ENCODE data around the gene PLAU. TPM values are rescaled to one million over a fixed set of nuclear protein-coding genes. Genes with fewer than 3 reads are reported as not detected.

The PLAU gene
- polyA plus RNA-seq, 2 of the 4 experiments (the other 2 are of a cell fraction), result 75.8 to 82.6 TPM

DNA sequence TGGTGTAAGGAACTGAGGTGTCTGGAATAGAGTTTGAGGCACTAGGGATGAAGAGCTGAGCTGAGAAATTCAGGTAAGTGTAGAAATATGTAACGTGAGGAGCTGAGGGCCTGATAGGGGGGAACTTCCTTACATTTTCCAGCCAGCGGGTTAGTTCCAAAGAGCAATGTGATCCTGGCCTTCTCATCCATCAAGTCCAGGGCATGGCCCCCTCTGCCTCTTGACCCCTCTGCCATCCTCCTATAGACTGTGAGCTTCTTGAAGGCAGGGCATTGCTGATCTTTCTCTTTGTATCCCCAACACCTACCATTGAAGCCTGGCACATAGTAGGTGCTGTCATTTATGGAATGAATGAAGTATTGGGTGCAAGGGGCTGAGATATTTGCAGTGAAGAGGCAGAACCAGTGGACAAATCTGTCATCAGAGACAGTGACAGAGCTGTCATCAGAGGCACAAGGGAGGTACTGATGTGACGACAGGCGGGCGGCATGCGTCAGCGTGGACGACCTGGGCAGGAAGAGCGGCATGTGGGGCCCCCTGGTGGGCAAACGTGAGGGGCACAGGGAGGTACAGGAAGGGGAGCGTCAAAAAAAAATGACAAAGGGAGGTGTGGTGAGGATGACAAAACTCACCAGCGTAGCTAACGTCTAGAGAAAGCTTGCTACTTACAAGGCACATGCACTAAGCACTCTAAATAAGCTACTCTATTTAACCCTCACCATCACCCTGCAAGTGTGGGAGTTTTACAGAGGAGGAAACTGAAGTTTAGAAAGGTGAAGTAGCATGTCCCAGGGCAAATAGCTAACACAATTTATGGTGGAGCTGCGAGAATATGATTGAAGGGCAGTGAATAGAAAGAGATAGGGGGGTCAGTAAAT lies 31.4 kb upstream of the PLAU start (continued):
- TF ChIP-seq CTCF (IDR thresholded peaks at IDR 0.05) (peak; percentile 88), HMGXB4 (CRISPR knock-in tag; IDR thresholded peaks at IDR 0.05; ENCODE audit: borderline replicate concordance) (no peak), RARB (CRISPR knock-in tag; IDR thresholded peaks at IDR 0.05) (no peak), MYC (IDR thresholded peaks at IDR 0.05; ENCODE audit: borderline replicate concordance, low read length) (0 out of 2 replicates have a peak, but pooled peaks have one; percentile 68), EHMT2 (IDR thresholded peaks at IDR 0.05; ENCODE audit: low read depth) (no peak), CBX2 (IDR thresholded peaks at IDR 0.05; ENCODE audit: borderline replicate concordance, low read depth) (no peak)
- TF ChIP-seq, protein P1, sequence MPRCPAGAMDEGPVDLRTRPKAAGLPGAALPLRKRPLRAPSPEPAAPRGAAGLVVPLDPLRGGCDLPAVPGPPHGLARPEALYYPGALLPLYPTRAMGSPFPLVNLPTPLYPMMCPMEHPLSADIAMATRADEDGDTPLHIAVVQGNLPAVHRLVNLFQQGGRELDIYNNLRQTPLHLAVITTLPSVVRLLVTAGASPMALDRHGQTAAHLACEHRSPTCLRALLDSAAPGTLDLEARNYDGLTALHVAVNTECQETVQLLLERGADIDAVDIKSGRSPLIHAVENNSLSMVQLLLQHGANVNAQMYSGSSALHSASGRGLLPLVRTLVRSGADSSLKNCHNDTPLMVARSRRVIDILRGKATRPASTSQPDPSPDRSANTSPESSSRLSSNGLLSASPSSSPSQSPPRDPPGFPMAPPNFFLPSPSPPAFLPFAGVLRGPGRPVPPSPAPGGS (IDR thresholded peaks at IDR 0.05), result no peak

DNA sequence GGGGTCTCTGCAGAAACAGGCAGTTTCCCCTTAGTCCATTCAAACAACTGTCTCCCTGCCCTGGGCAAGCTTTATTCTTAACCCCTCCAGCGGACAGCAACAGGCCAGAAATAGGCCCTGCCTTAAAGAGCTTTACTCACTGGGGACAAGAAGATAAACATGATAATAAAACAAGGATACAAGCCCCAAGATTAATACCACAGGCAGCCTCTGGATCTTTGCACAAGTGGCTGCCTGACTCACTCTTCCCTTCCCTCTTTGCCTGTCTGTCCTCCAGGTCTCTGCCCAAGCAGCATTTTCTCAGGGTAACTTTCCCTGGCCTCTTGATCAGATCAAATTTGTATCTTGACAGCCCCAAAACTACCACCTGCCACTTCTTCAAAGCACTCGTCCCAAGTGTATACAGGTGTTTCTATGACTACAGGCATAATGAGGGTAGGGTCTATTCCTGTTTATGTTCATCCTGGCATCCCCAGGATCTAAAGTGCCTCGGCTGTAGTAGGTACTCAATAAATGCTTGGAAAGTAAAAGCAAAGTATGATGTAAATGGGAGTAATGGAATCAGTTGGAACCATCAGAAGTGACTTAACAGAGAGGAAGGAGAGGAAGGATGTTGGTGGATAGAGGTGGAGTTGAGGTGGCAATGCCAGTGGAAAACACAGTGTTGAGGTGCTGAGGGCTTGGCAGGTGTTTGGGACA lies 29.6 kb upstream of the PLAU start:
- H3K9me3 ChIP-seq, result no peaks in the 10 kb centered on the region
- FAIRE-seq (no peak), DNase-seq (ENCODE audit: low read depth in 1 of 2, low spot score in 1 of 2) (no peak), ATAC-seq (no peak)
- H3K4me3 ChIP-seq, result no peak overlapping the region
- TF ChIP-seq HOXB13 (CRISPR knock-in tag; IDR thresholded peaks at IDR 0.05; ENCODE audit: low read depth) (no peak), NFE2L2 (conservative IDR thresholded peaks at IDR 0.05; ENCODE audit: low read length) (no peak), FOXS1 (CRISPR knock-in tag; IDR thresholded peaks at IDR 0.05) (no peak), NPAS2 (CRISPR knock-in tag; IDR thresholded peaks at IDR 0.05; ENCODE audit: borderline replicate concordance) (no peak), EHF (CRISPR knock-in tag; IDR thresholded peaks at IDR 0.05) (no peak), HEYL (CRISPR knock-in tag; IDR thresholded peaks at IDR 0.05) (no peak), ESRRA (IDR thresholded peaks at IDR 0.05; ENCODE audit: borderline replicate concordance, low read length) (no peak), HOXA7 (CRISPR knock-in tag; IDR thresholded peaks at IDR 0.05) (no peak), HMGXB4 (CRISPR knock-in tag; IDR thresholded peaks at IDR 0.05; ENCODE audit: borderline replicate concordance) (no peak)
- 66% methylated on average over 3 of the region's 3 CpGs for WGBS (ENCODE audit: missing lambda C conversion rate)
- H3K4me2 ChIP-seq, result no peak overlapping the region
- H3K4me1 ChIP-seq, result peaks cover 23% of the 10 kb centered on the region
- H3K27ac ChIP-seq, result peak overlapping the region in 1 of 2 experiments; percentile 65; a peak in 3 of 6 replicates
- POLR2A ChIA-PET, result no interaction called here
- CTCF ChIA-PET, result interaction anchor here (1.3 to 26.6 kb wide), 9 partner anchors 10 to 222 kb away, joined by 3 to 936 read pairs (median 19); no protein-coding TSS in a partner anchor

All from A549 (cell line).